HEK293 (cell line): ENCODE results near the gene TMEM186.

Source experiments
- CTCF ChIP-seq: fragments of 450-650 bp; formaldehyde crosslinking; IDR thresholded peaks from 2 replicates; pipeline ENCODE4 v1.5.1; 2016; ENCODE audit warnings: missing biosample characterization, missing genetic modification characterization
- PBX3 ChIP-seq: sonication (generic); formaldehyde crosslinking; IDR thresholded peaks from 2 replicates; pipeline ENCODE4 v1.8.1; 2022; ENCODE audit warnings: mild to moderate bottlenecking, moderate library complexity, missing genetic modification reagents
- ZNF335 ChIP-seq: fragments of 450-650 bp; formaldehyde crosslinking; conservative IDR thresholded peaks from 2 replicates; pipeline ENCODE4 v1.5.1; 2016; ENCODE audit warnings: missing biosample characterization, missing genetic modification characterization
- ZNF660 ChIP-seq: fragments of 450-650 bp; IDR thresholded peaks from 2 replicates; pipeline ENCODE4 v1.5.1; 2018; ENCODE audit warnings: missing biosample characterization, mild to moderate bottlenecking, missing genetic modification characterization
- ZSCAN18 ChIP-seq: fragments of 450-650 bp; formaldehyde crosslinking; IDR thresholded peaks from 2 replicates; pipeline ENCODE4 v1.5.1; 2016; ENCODE audit warnings: missing biosample characterization, missing genetic modification characterization

- TF ChIP-seq ZSCAN18 (tag by site-specific recombination) = no peak
- no peak for TF ChIP-seq CTCF (tag by site-specific recombination)
- TF ChIP-seq ZNF660 (tag by site-specific recombination) = no peak
- TF ChIP-seq ZNF335 (tag by site-specific recombination) = no peak
- TF ChIP-seq PBX3 (CRISPR knock-in tag) = no peak
These were observed 33.5 kb downstream of the TMEM186 start for GRCh38 chr16:8763899-8764298.
